Measurements from ENCODE around the gene MRTFA.

The MRTFA gene

DNA sequence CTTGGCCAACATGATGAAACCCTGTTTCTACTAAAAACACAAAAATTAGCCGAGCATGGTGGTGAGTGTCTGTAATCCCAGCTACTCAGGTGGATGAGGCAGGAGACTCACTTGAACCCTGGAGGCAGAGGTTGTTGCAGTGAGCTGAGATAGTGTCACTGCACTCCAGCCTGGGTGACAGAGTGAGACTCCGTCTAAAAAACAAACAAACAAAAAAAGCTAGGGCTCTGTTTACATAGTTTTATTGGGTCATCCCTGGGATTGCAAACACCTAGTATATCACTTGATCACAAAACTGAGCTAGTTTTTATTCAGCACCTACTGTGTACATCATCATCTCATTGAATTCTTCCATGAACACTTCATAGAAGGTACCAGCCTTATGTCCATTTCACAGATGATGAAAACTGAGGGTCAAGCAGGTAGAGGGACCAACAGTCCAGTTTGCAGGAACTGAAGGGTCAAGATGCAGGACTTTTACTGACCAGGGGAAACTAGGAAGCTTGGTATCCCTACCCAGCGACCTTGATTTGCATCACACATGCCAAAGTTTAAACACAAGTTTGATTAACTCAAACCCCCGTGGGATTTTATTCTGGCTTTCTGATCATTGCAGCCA, 9.2 kb upstream of the MRTFA start:
- TF ChIP-seq, protein P1, sequence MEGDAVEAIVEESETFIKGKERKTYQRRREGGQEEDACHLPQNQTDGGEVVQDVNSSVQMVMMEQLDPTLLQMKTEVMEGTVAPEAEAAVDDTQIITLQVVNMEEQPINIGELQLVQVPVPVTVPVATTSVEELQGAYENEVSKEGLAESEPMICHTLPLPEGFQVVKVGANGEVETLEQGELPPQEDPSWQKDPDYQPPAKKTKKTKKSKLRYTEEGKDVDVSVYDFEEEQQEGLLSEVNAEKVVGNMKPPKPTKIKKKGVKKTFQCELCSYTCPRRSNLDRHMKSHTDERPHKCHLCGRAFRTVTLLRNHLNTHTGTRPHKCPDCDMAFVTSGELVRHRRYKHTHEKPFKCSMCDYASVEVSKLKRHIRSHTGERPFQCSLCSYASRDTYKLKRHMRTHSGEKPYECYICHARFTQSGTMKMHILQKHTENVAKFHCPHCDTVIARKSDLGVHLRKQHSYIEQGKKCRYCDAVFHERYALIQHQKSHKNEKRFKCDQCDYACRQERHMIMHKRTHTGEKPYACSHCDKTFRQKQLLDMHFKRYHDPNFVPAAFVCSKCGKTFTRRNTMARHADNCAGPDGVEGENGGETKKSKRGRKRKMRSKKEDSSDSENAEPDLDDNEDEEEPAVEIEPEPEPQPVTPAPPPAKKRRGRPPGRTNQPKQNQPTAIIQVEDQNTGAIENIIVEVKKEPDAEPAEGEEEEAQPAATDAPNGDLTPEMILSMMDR (IDR thresholded peaks at IDR 0.05; ENCODE audit: extremely low read depth, missing control alignments), result no peak
- no peak for DNase-seq (ENCODE audit: low spot score)

DNA sequence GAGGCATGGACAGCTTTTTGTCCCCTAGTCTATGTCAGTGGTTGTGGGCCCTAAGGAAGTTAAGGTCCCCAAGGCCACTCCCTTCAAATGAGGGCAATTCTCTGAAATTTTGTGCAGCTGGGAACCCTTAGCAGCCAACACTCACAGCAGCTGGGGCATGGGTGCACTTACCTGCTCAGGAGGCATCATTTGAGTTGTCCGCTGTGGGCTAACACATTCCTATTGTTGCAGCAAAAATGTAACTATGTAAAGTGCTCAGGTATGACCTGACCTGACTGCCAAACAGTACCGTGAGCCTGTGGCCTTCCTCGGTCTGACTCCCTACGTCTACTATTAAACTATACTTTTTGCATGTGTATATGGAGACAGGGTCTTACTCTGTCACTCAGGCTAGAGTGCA, 5.8 kb upstream of the MRTFA start:
- TF ChIP-seq, protein P1 (IDR thresholded peaks at IDR 0.05; ENCODE audit: extremely low read depth, missing control alignments), result no peak
- DNase-seq (ENCODE audit: low spot score), result no peak

DNA sequence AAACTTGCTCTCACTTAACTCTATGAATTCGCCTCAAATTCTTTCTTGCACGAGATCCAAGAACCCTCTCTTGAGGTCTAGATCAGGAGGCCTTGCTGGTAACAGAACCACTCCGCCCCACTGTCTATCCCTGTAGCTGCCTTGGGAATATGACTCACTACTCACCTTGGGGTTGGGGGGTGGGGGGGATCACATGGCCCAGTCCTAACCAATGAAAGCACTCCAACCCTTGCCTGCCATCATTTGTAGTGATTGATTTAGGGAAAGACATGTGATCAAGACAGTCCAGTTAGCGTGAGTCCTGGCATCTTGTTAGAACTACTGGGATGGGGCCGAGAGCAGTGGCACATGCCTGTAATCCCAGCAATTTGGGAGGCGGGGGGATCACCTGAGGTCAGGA, 4.8 kb upstream of the MRTFA start:
- no peak for DNase-seq (ENCODE audit: low spot score)
- TF ChIP-seq, protein P1 (IDR thresholded peaks at IDR 0.05; ENCODE audit: extremely low read depth, missing control alignments), result no peak

DNA sequence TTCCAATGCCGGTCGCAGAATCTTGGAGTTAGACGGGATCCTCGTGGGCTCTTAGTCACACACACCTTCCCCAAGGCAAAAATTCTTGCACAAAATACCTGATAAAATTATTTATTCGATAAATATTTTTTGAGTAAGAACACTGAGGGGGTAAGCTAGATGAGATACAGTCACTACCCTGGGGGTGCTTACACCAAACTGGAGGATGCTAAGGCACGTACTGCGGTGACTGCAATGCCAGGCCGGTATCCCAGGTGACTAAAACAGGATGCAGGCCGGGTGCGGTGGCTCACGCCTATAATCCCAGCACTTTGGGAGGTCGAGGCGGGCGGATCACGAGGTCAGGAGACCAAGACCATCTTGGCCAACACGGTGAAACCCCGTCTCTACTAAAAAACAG, 1.7 kb upstream of the MRTFA start:
- no peak for DNase-seq (ENCODE audit: low spot score)
- TF ChIP-seq, protein P1 (IDR thresholded peaks at IDR 0.05; ENCODE audit: extremely low read depth, missing control alignments), result no peak

DNA sequence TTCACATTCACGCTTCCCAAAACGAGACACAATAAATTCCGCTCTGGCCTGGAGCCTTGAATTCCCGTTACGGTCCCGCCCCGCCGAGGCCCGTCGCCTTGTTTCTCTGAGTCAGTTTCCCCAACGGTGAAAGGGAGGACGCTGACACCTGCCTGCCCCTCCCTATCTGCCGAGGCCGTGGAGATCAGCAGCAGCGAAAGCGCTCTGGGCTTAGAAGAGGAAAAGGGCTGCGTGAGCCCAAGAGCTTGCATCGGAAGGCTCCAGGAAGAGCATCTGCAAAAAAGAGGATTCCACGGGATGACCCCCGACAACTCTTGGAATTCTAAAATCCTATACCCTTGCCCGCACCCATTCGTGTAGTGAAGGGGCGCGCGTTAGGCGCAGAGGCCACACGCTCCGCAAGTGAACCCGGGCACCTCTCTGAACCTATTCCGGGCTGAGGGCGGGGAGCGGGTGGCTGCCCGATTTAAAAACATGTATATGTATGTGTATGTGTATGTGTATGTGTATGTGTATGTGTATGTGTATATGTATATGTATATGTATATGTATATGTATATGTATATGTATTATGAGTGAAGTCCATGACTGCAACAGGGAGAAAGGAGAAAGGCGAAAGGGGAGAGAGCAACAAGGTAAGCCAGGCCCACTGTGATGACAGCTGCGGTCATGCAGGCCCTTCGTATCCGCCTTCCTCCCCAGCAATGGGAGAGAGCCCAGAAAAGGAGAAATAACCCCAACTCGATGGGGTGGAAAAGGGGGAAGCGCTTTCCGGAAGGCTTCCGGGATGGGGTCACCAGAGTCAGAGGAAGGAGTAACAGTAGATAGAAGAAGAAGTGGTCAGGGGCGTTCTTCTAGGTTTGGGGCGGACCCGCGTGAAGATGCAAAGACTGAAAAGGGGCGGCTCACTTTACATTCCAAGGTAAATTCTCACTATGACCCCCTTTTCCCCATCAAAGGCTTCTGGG, 948 bp upstream of the MRTFA start:
- TF ChIP-seq, protein P1 (IDR thresholded peaks at IDR 0.05; ENCODE audit: extremely low read depth, missing control alignments), result no peak
- DNase-seq (ENCODE audit: low spot score), result peak; percentile 29

DNA sequence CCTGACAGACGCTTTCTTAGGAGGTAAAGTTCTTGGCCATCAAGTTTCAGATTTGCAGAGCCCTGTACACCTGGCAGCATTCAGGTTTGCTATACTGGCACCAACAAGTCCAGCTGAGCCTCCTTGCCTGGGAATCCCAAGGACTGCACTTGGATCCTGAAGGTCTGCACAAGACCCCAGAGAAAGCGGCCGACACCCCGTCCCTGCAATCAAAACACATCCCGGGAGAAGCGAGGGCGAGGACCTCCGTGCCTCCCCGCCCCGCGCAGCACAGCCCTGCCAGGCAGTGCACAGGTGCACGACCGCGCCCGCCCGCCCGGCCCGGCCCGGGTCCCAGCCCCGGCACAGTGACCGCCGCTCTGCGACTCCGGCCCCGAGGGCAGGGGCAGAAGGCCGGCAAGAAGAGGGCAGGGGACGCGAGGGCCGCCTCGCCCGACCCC, 559 bp downstream of the MRTFA start:
- no peak for DNase-seq (ENCODE audit: low spot score)
- TF ChIP-seq, protein P1 (IDR thresholded peaks at IDR 0.05; ENCODE audit: extremely low read depth, missing control alignments), result no peak

Data from GM20000 (cell line).